ENCODE measurements around the gene LAMA1.

The LAMA1 gene

DNA sequence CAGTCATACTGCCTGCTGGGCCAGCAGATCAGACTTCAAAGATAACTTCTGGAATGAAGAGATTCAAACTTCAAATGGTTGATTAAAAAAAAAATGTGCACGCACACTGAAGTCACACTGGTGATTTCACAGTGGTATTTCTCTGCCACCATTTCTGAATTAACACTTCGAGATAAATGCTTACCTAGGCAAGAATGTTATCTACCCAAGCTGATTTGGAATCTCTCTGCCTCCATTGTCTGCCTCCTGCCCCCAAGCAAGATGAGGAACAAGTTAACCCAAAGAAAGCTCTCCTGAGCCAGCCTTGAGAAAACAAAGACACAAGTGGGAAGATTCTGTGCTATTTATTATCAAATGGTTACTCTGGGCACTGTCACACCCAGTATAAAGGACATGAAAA, 6.5 kb downstream of the LAMA1 start:
- no peak for DNase-seq

DNA sequence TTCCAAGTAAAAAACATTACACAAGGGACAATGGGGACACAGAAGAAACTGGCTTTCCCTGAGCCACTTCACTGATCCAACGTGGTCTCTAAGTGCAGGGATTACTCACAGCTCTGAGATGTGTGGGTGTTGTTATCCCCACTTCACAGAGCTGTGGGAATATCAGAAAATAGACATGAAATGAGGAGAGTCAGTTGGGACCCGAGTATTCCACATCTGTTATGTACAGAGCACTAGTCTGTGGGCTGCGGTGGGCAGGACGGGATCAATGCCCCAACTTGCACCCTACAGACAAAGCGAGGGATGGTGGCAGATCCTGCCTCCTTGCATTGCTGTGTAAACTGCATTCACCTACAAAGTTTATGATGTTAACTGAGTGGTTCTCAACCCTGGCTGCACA, 11.7 kb downstream of the LAMA1 start:
- no peak for DNase-seq

GRCh38 chr18:7105268-7105667, 12.3 kb downstream of the LAMA1 start:
- no peak for DNase-seq

GRCh38 chr18:7104649-7105048, 12.9 kb downstream of the LAMA1 start:
- DNase-seq, result no peak

DNA sequence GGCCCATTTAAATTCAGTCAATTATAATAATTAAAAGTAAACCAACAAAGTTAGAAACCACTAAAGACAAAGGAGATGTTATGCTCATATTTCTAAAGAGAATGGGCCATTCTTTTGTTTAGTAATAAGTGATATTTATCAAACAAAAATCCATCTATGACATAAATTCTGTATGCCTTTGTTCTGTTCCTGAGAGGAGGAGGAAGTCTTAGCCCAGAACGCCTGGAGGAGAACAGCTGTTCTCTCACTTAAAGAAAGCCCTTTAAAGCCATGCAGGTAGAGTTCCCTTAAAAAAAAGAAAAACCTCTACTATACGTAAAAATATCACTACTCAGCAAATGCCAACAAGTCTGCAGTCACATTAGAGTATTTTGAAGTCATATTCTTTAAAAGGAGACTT, 15.5 kb downstream of the LAMA1 start:
- DNase-seq, result no peak

DNA sequence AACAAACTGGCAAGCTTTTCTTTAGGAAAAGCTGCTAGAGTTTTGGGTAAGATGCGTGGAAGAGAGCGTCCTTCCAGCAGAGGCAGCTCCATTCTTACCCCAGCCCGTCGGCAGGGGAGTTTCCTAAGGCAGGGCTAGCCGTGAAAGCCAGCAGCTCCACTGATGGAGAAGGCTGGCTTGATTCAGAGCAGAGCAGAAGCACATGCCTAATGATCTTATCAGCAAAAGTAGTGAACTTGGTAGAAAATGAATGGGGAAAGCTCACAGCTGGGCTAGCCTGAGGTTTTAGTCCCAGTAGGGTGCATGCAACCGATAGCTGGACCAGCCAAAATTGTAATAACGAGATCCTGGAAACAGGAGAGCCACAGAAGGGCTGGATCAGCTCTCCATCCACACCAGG, 20.8 kb downstream of the LAMA1 start:
- no peak for DNase-seq

GRCh38 chr18:7094427-7094826, 23.2 kb downstream of the LAMA1 start:
- no peak for DNase-seq

- no peak for DNase-seq
Observed at GRCh38 chr18:7090771-7091170, 26.8 kb downstream of the LAMA1 start.

DNA sequence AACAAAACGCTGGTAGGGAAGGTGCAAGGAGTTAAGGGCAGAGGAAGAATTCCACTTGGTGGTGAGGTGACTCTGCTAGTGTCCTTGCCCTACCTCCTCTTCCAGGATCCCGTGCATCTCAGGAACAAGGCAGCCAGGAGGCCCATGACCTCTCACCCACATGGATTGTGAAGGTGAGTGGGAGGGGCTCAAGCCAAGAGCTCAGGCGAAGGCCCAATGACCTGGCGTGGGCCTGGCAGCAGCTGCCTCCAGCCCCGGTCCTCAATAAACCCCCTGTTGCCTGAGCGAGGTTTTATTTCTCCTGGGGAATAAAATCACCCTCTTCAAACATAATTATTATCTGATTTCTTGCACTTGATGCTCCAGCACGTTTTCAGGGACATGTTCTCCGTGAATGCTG, 28.2 kb downstream of the LAMA1 start:
- no peak for DNase-seq

- DNase-seq, result no peak
Observed at GRCh38 chr18:7084080-7085065, 33.2 kb downstream of the LAMA1 start.

GRCh38 chr18:7082671-7083070, 34.9 kb downstream of the LAMA1 start:
- DNase-seq, result no peak

DNA sequence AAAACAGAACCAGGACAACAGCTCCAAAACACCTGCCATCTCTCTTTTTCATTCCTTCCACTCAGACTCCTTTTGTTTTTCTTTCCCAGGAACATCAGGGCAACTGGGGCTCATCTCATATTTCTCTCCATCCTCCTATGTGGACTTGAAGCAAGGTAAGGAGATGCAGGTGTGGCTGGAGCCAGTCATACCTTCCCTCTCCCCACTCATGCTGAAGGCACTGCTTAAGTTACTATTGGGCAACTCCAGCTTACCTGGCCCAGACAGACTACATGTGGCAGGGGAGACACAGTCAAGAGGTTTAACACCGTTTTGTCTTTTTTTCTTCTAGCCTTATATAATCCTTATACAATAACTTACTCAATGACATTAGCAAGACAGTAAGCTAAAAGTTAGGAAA, 38.4 kb downstream of the LAMA1 start:
- DNase-seq, result no peak

DNA sequence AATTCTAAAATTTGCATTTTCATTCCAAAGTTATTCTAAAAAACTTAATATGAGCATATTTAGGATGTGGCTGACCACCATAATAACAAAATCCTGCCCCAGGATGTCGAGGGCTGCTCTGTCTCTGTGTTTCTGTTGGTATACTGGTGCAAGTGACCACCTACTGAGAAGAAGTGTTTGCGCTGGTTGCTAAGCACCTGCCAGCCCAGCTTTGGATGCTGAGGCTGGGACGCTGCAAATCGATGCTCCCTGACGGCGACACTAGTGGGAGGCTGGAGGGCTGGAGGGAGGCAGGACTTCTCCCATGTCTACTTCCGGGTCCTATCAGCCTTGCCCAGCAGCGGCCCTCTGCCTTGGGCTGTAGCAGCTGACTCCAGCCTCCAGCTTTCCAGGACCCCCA, 45.0 kb downstream of the LAMA1 start:
- no peak for DNase-seq

- DNase-seq, result no peak
Observed at GRCh38 chr18:7071600-7071999, 46.0 kb downstream of the LAMA1 start.

DNA sequence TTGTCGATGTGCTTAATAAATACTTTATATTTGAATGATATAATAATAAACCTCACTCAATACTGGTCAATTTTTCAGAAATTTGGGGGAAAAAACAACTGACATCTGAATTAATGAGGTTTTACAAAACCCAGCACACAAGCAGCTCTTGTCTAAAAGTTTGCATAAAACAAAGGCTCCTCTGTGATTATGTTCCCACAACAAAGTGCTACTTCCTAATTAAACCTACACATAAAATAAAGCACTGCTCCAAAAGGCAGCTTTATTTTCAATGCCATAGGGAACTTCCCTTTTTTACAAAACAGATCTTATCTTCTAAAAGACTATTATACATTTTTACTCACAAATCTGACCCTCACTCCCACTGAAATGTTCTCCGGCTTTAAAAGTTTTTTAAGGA, 47.1 kb downstream of the LAMA1 start:
- no peak for DNase-seq

DNA sequence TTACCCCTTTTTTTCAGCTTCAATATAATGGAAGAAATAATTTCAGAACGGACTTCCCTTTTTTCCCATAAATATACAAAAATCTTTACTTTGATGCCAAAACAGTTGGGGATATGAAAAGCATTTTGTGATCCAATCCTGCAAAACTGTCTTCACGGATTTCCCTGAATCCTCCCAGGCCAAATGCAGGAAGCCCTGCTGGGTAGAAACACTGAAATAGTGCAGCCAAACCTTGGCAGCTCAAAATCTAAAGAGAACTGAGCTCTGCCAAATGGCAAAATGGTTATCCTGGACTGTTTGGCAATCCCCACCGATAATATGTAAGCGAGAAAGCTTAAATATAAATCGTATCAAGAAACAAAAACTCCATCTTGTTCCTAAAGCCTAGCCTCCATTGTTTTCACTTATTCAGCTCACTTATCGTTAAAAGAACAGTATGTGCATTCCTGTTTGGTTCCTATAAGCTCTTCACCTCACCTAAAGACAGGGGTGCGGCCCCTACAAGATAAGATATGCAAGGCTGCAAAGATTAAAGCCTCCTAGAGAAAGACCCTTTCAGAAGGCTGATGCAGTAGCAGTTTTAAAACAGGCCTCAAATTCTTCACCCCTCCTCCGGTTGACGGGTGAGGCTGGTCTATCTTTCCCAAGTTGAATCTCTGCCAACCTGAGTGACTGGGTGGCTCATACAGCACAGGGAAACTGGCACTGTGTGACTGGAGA, 48.6 kb downstream of the LAMA1 start:
- DNase-seq, result no peak

- no peak for DNase-seq
Observed at GRCh38 chr18:7066965-7067555, 50.5 kb downstream of the LAMA1 start.

GRCh38 chr18:7065736-7066135, 51.9 kb downstream of the LAMA1 start:
- DNase-seq, result no peak

DNA sequence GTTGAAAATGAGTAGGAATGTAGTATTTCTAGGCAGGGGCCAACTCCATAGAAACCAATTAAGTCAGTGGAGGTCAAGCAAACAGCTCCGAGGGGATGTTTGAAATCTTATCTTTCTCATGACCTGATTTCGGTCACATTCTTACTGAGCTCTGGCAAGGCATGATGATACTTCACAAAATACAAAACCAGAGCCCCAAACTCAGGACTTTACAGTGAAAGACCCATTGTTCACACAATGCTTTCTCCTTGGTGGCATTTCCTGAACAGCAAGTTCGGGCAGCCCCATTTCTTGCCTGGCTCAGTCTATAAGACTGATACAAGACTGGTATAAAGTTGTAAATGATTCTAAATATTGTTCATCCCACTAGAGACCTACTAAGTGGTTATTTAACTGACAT, 53.3 kb downstream of the LAMA1 start:
- DNase-seq, result no peak

GRCh38 chr18:7062811-7063210, 54.8 kb downstream of the LAMA1 start:
- no peak for DNase-seq

DNA sequence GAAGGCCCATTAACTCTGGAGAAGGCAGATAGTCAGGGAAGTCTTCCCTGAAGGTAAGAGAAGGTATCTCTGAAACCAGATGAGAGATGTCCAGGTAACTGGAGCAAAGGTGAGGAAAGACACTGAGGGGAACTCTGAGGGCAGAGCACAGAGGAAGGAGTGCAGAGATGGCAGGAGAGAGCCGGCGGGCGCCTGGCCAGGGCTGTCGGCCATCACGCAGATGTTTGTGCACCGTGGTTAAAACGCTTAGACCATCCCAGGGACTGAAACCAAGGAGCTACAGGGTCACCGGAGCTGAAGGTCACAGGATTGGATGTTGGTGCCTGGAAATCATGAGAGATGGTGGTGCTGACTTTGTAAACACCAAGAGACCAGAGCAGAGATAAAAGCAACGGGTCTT, 55.4 kb downstream of the LAMA1 start:
- DNase-seq, result no peak

GRCh38 chr18:7059276-7059675, 58.3 kb downstream of the LAMA1 start:
- no peak for DNase-seq

DNA sequence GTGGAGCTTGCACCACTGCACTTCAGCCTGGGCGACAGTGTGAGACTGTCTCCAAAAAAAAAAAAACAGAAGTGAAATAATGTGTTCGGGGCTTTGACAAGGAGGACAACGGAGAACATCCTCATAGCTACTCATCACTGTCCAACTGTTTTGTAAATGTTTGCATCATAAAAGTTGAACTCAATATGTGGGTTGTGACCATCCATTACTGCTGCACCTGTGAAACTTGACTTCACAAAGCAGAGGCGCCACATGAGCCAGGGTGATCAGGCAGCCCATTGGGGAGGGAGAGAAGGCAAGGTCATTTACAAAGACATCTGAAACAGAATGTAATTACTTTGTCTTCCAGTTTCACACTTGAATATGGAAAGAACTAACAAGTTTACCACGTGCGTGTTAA, 61.6 kb downstream of the LAMA1 start:
- no peak for DNase-seq

- no peak for DNase-seq
Observed at GRCh38 chr18:7049951-7050350, 67.6 kb downstream of the LAMA1 start.

All from CD4-positive, alpha-beta T cell treated with Interleukin-21 for 1 hour (primary cell).